ENCODE data around the gene GOLGA8N. TPM values are rescaled to one million over a fixed set of nuclear protein-coding genes. Genes with fewer than 3 reads are reported as not detected.

The GOLGA8N gene
- total RNA-seq, 2 experiments from 2014 or later, result 13.2 to 13.8 TPM

Other genes starting within 250 kb of the GOLGA8N start
- under 1 TPM; 0.60 to 0.81 TPM for gene GOLGA8K, start 190.2 kb upstream of the GOLGA8N start, total RNA-seq
- 1 to 10 TPM; 5.7 to 7.8 TPM for gene GOLGA8O, start 137.8 kb upstream of the GOLGA8N start, total RNA-seq
- gene ARHGAP11A, start 22.0 kb downstream of the GOLGA8N start, total RNA-seq, result 100 to 1,000 TPM; 134 to 139 TPM
- gene SCG5, start 48.3 kb downstream of the GOLGA8N start, total RNA-seq, result 1 to 10 TPM; 3.1 to 3.8 TPM
- gene GREM1, start 124.5 kb downstream of the GOLGA8N start, total RNA-seq, result not detected